WTC11 (cell line): ENCODE results near the gene JAZF1. TPM values are rescaled to one million over a fixed set of nuclear protein-coding genes. Genes with fewer than 3 reads are reported as not detected.

Experiments
- ATAC-seq: fragments of 200-7000 bp; cut with Tn5 transposase; 2 replicates; pipeline ENCODE4 v1.10.0; 2021; ENCODE audit warnings: mild to moderate bottlenecking, moderate library complexity
- CTCF ChIA-PET: fragments of 300-600 bp; sonication (Branson Sonifier 250); formaldehyde crosslinking; loops from one replicate; lab custom pipeline; 2021; ENCODE audit warnings: antibody characterized with exemption; lab: Charles Lee
- POLR2A ChIA-PET: fragments of 350-600 bp; sonication (Branson Sonifier 250); formaldehyde crosslinking; loops from one replicate; lab custom pipeline; 2021; ENCODE audit warnings: antibody characterized with exemption; lab: Charles Lee
- DNase-seq: peaks from one replicate; pipeline ENCODE4 v3.0.0; 2021; ENCODE audit warnings: low spot score
- H3K27ac Mint-ChIP-seq: 2 replicates; pipeline ENCODE4 v1.8.0; 2021; ENCODE audit warnings: mixed read lengths
- H3K27me3 Mint-ChIP-seq: 2 replicates; pipeline ENCODE4 v1.8.0; 2021; ENCODE audit warnings: low read depth, mild to moderate bottlenecking, moderate library complexity, mixed read lengths
- H3K36me3 Mint-ChIP-seq: 2 replicates; pipeline ENCODE4 v1.8.0; 2021; ENCODE audit warnings: mixed read lengths
- H3K4me1 Mint-ChIP-seq: 2 replicates; pipeline ENCODE4 v1.8.0; 2022; ENCODE audit warnings: mixed read lengths
- H3K4me3 Mint-ChIP-seq: 2 replicates; pipeline ENCODE4 v1.8.0; 2021; ENCODE audit warnings: mild to moderate bottlenecking, moderate library complexity, mixed read lengths
- H3K9me3 Mint-ChIP-seq: 2 replicates; pipeline ENCODE4 v1.8.0; 2021; ENCODE audit warnings: mixed read lengths
- CREM ChIP-seq: sonication (generic); formaldehyde crosslinking; IDR thresholded peaks from 2 replicates; pipeline ENCODE4 v1.8.1; 2022; ENCODE audit warnings: mild to moderate bottlenecking, missing genetic modification reagents, moderate library complexity
- GABPB1 ChIP-seq: sonication (generic); formaldehyde crosslinking; IDR thresholded peaks from 2 replicates; pipeline ENCODE4 v1.8.1; 2023; ENCODE audit warnings: mild to moderate bottlenecking, missing genetic modification reagents
- GRHL2 ChIP-seq: fragments of 250-450 bp; sonication (Bioruptor Pico); IDR thresholded peaks from 2 replicates; pipeline ENCODE4 v1.8.0; 2022; ENCODE audit warnings: mild to moderate bottlenecking, moderate library complexity; ENCODE audit not compliant: insufficient replicate concordance, severe bottlenecking
- GTF2I ChIP-seq: fragments of 250-450 bp; sonication (Bioruptor Pico); conservative IDR thresholded peaks from 2 replicates; pipeline ENCODE4 v1.4.0; 2021; ENCODE audit warnings: mild to moderate bottlenecking
- MXD4 ChIP-seq: fragments of 250-450 bp; sonication (Bioruptor Pico); IDR thresholded peaks from 2 replicates; pipeline ENCODE4 v1.8.0; 2021; ENCODE audit warnings: mild to moderate bottlenecking, moderate library complexity, borderline replicate concordance
- NR2C2 ChIP-seq: sonication (generic); formaldehyde crosslinking; IDR thresholded peaks from 2 replicates; pipeline ENCODE4 v1.8.0; 2022; ENCODE audit warnings: mild to moderate bottlenecking, missing genetic modification reagents
- PRRX2 ChIP-seq: fragments of 250-450 bp; sonication (Bioruptor Pico); IDR thresholded peaks from 2 replicates; pipeline ENCODE4 v1.8.0; 2021; ENCODE audit warnings: mild to moderate bottlenecking
- TEAD1 ChIP-seq: sonication (generic); formaldehyde crosslinking; IDR thresholded peaks from 2 replicates; pipeline ENCODE4 v1.8.0; 2022; ENCODE audit warnings: mild to moderate bottlenecking, missing genetic modification reagents
- TP53 ChIP-seq: sonication (generic); formaldehyde crosslinking; IDR thresholded peaks from 2 replicates; pipeline ENCODE4 v1.8.1; 2023; ENCODE audit warnings: mild to moderate bottlenecking, missing genetic modification reagents
- ZNF138 ChIP-seq: sonication (generic); formaldehyde crosslinking; conservative IDR thresholded peaks from 2 replicates; pipeline ENCODE4 v1.8.1; 2022; ENCODE audit warnings: mild to moderate bottlenecking, moderate library complexity, missing genetic modification reagents
- ZNF232 ChIP-seq: sonication (generic); formaldehyde crosslinking; IDR thresholded peaks from 2 replicates; pipeline ENCODE4 v1.8.0; 2022; ENCODE audit warnings: mild to moderate bottlenecking, missing genetic modification reagents
- ZNF416 ChIP-seq: fragments of 250-450 bp; sonication (Bioruptor Pico); IDR thresholded peaks from 2 replicates; pipeline ENCODE4 v1.9.0; 2021; ENCODE audit warnings: mild to moderate bottlenecking, inconsistent platforms
- total RNA-seq: library from RNA; stranded (reverse); gene quantifications from 3 replicates; pipeline ENCODE4 v1.2.3, GENCODE V29; 2021
- TF ChIP-seq, protein P1 (sequence below): fragments of 250-450 bp; sonication (Bioruptor Pico); IDR thresholded peaks from 2 replicates; pipeline ENCODE4 v1.8.0; 2021; ENCODE audit warnings: mild to moderate bottlenecking
- TF ChIP-seq, protein P2 (sequence below): fragments of 250-450 bp; sonication (Bioruptor Pico); IDR thresholded peaks from 2 replicates; pipeline ENCODE4 v1.9.0; 2021; ENCODE audit warnings: mild to moderate bottlenecking

Gene JAZF1
- total RNA-seq, 1 experiment from 2014 or later, result 19.0 TPM

DNA sequence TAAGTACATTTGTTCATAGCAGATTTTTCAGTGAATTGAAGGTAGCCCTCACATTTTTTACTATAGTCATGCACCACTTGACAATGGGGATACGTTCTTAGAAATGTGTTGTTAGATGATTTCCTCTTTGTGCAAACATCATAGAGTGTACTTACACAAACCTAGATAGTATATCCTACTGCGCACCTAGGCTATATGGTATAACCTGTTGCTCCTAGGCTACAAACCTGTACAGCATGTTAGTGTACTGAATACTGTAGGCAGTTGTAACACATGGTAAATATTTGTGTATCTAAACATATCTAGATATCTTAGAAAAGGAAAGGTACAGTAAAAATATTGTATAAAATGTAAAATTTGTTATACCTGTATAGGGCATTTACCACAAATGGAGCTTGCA is 399.4 kb downstream of the JAZF1 start:
- no peak overlapping the region for H3K27ac Mint-ChIP-seq
- no peaks in the 10 kb centered on the region for H3K9me3 Mint-ChIP-seq
- no peak for DNase-seq
- no peak for TF ChIP-seq NR2C2 (CRISPR knock-in tag)
- TF ChIP-seq CREM, result no peak
- TF ChIP-seq, protein P1, sequence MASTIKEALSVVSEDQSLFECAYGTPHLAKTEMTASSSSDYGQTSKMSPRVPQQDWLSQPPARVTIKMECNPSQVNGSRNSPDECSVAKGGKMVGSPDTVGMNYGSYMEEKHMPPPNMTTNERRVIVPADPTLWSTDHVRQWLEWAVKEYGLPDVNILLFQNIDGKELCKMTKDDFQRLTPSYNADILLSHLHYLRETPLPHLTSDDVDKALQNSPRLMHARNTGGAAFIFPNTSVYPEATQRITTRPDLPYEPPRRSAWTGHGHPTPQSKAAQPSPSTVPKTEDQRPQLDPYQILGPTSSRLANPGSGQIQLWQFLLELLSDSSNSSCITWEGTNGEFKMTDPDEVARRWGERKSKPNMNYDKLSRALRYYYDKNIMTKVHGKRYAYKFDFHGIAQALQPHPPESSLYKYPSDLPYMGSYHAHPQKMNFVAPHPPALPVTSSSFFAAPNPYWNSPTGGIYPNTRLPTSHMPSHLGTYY (CRISPR knock-in tag), result no peak
- no peak for TF ChIP-seq TP53
- TF ChIP-seq GABPB1 (CRISPR knock-in tag), result no peak
- TF ChIP-seq ZNF138 (CRISPR knock-in tag), result no peak
- TF ChIP-seq, protein P2, sequence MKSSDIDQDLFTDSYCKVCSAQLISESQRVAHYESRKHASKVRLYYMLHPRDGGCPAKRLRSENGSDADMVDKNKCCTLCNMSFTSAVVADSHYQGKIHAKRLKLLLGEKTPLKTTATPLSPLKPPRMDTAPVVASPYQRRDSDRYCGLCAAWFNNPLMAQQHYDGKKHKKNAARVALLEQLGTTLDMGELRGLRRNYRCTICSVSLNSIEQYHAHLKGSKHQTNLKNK (CRISPR knock-in tag), result no peak
- no peak for TF ChIP-seq PRRX2 (CRISPR knock-in tag)
- no peak for TF ChIP-seq MXD4 (CRISPR knock-in tag)
- TF ChIP-seq ZNF232 (CRISPR knock-in tag), result no peak
- no peak for TF ChIP-seq GTF2I
- TF ChIP-seq TEAD1, result no peak
- TF ChIP-seq ZNF416 (CRISPR knock-in tag), result no peak
- TF ChIP-seq GRHL2 (CRISPR knock-in tag), result no peak
- ATAC-seq, result no peak
- no peak overlapping the region for H3K4me3 Mint-ChIP-seq
- peaks cover 13% of the 10 kb centered on the region for H3K4me1 Mint-ChIP-seq
- CTCF ChIA-PET, result no interaction called here
- no peaks in the 10 kb centered on the region for H3K27me3 Mint-ChIP-seq
- POLR2A ChIA-PET, result no interaction called here
- H3K36me3 Mint-ChIP-seq, result peaks cover 7% of the 10 kb centered on the region

Other genes starting within 250 kb of the JAZF1 start
- gene CREB5, start 231.7 kb upstream of the JAZF1 start, total RNA-seq, result 1.1 to 1.7 TPM (median 1.3 TPM) in 3 replicates